Measurements from ENCODE around the gene PACS1. TPM values are rescaled to one million over a fixed set of nuclear protein-coding genes. Genes with fewer than 3 reads are reported as not detected.

The PACS1 gene
- total RNA-seq, 1 donor from 2014 or later: 86.9 TPM

GRCh38 chr11:66287211-66287888 is 217.3 kb downstream of the PACS1 start:
- peaks cover 42% of the 10 kb centered on the region for H3K79me2 ChIP-seq (ENCODE audit: insufficient read depth, low read length)
- no peak for FAIRE-seq
- H4K20me1 ChIP-seq (ENCODE audit: insufficient read depth, low read length): peaks cover 43% of the 10 kb centered on the region
- TF ChIP-seq EZH2 (IDR thresholded peaks at IDR 0.05; ENCODE audit: insufficient read depth, low read length) (no peak), CTCF (IDR thresholded peaks at IDR 0.05; ENCODE audit: insufficient read depth, low read depth, low read length) (no peak)
- H3K9ac ChIP-seq (ENCODE audit: low read length): peak overlapping the region; percentile 94
- Mint-ChIP-seq H3K4me3 (ENCODE audit: unreplicated experiment) (peak overlapping the region; percentile 90), H3K9me3 (ENCODE audit: unreplicated experiment) (no peaks in the 10 kb centered on the region), H3K27ac (ENCODE audit: unreplicated experiment) (no peak overlapping the region), H3K4me1 (ENCODE audit: low read depth, unreplicated experiment) (peaks cover 14% of the 10 kb centered on the region), H3K27me3 (ENCODE audit: low read depth, unreplicated experiment) (peaks cover 10% of the 10 kb centered on the region), H3K36me3 (ENCODE audit: low read depth, unreplicated experiment) (peaks cover 6% of the 10 kb centered on the region)
- H3K27ac ChIP-seq (ENCODE audit: low read depth, low read length): no peak overlapping the region
- no peaks in the 10 kb centered on the region for H3K9me3 ChIP-seq (ENCODE audit: insufficient read depth, low read depth, low read length)
- H2AFZ ChIP-seq (ENCODE audit: low read depth, low read length): no peak overlapping the region
- peak overlapping the region; percentile 98 for H3K4me2 ChIP-seq (ENCODE audit: low read length)
- peaks cover 22% of the 10 kb centered on the region for H3K4me1 ChIP-seq (ENCODE audit: insufficient read depth, low read length)
- DNase-seq (ENCODE audit: low read depth): no peak
- peak overlapping the region; percentile 89 for H3K4me3 ChIP-seq (ENCODE audit: insufficient read depth, low read depth, low read length)
- H3K27me3 ChIP-seq (ENCODE audit: insufficient read depth, low read length): peaks cover 8% of the 10 kb centered on the region
- peaks cover 7% of the 10 kb centered on the region for H3K36me3 ChIP-seq (ENCODE audit: insufficient read depth, low read length)

GRCh38 chr11:66287889-66288670 is 218.0 kb downstream of the PACS1 start:
- H3K4me1 ChIP-seq (ENCODE audit: insufficient read depth, low read length): peaks cover 22% of the 10 kb centered on the region
- H3K27me3 Mint-ChIP-seq (ENCODE audit: low read depth, unreplicated experiment): peaks cover 16% of the 10 kb centered on the region
- DNase-seq (ENCODE audit: low read depth) (no peak), FAIRE-seq (no peak)
- peak overlapping the region; percentile 97 for H3K27ac ChIP-seq (ENCODE audit: low read depth, low read length)
- peak overlapping the region; percentile 98 for H3K4me2 ChIP-seq (ENCODE audit: low read length)
- H3K4me3 Mint-ChIP-seq (ENCODE audit: unreplicated experiment): peak overlapping the region; percentile 90
- peak overlapping the region; percentile 89 for H3K4me3 ChIP-seq (ENCODE audit: insufficient read depth, low read depth, low read length)
- H3K27me3 ChIP-seq (ENCODE audit: insufficient read depth, low read length): peaks cover 16% of the 10 kb centered on the region
- H3K79me2 ChIP-seq (ENCODE audit: insufficient read depth, low read length): peaks cover 42% of the 10 kb centered on the region
- TF ChIP-seq CTCF (IDR thresholded peaks at IDR 0.05; ENCODE audit: insufficient read depth, low read depth, low read length): no peak
- TF ChIP-seq EZH2 (IDR thresholded peaks at IDR 0.05; ENCODE audit: insufficient read depth, low read length): no peak
- peak overlapping the region; percentile 94 for H3K9ac ChIP-seq (ENCODE audit: low read length)
- H3K27ac Mint-ChIP-seq (ENCODE audit: unreplicated experiment): peak overlapping the region; percentile 94
- peaks cover 16% of the 10 kb centered on the region for H3K4me1 Mint-ChIP-seq (ENCODE audit: low read depth, unreplicated experiment)
- H3K36me3 ChIP-seq (ENCODE audit: insufficient read depth, low read length): peaks cover 7% of the 10 kb centered on the region
- no peaks in the 10 kb centered on the region for H3K9me3 Mint-ChIP-seq (ENCODE audit: unreplicated experiment)
- H4K20me1 ChIP-seq (ENCODE audit: insufficient read depth, low read length): peaks cover 38% of the 10 kb centered on the region
- no peak overlapping the region for H2AFZ ChIP-seq (ENCODE audit: low read depth, low read length)
- no peaks in the 10 kb centered on the region for H3K9me3 ChIP-seq (ENCODE audit: insufficient read depth, low read depth, low read length)
- H3K36me3 Mint-ChIP-seq (ENCODE audit: low read depth, unreplicated experiment): peaks cover 6% of the 10 kb centered on the region

Measured in astrocyte (in vitro differentiated cells and primary cell).